Measurements from ENCODE around the gene METTL13. TPM values are rescaled to one million over a fixed set of nuclear protein-coding genes. Genes with fewer than 3 reads are reported as not detected.
A peak's percentile ranks its signal among the peaks of the same experiment; 100 is the strongest.

The METTL13 gene
- polyA plus RNA-seq, 2 of the 4 experiments (the other 2 are of a cell fraction): 53.7 to 54.0 TPM

DNA sequence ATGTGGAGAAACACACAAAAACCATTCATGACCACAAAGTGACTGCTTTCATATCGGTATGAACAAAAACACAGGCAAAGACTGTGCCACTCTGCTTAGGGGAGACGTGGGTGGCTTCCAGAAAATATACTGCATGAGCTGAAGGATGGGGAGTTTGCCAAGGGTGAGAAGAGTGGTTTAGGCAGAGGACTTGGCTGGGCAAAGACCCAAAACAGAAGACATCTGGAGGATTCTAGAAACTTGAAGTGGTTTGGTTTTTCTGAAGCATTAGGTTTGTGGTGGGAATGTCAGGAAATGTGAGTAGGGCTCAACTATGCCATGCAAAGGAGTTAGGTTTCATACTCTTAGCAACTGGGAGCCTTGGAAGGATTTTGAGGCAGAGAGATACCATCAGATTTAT lies 33.2 kb downstream of the METTL13 start (continued):
- TF ChIP-seq HOXA7 (CRISPR knock-in tag; IDR thresholded peaks at IDR 0.05): no peak
- TF ChIP-seq ZFP36 (IDR thresholded peaks at IDR 0.05; ENCODE audit: borderline replicate concordance, partially characterized antibody): no peak

DNA sequence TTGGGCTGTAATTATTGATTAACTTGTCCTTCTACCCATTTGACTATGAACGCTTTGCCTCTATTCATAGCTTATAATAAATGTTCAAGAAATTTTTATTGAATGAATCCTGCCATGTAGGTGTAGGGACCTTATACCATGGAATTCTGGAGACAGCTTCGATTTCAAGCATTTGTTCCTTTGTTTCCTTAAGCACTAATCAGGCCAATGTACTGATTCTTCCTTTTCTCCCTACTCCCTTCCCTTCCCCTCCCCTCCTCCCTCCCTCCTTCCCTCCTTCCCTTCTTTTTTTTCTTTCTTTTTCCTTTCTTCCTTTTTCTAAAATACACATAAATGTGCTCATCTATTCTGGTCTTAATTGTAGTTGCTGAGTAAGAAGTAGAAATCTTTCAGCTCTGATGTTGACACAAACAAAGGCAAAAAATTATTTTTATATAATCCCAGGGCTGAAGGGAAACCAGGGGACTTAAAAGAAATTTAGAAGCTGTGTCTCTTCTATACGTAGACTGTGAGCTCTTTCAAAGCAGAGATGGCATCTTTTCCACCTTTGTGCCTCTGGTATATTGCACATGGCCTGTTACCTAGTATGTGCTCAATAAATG lies 34.9 kb downstream of the METTL13 start:
- H3K4me3 ChIP-seq: no peak overlapping the region
- no peak overlapping the region for H3K4me2 ChIP-seq
- H3K9me3 ChIP-seq: no peaks in the 10 kb centered on the region
- TF ChIP-seq TP53 (CRISPR knock-in tag; IDR thresholded peaks at IDR 0.05) (no peak), EHMT2 (IDR thresholded peaks at IDR 0.05; ENCODE audit: low read depth) (no peak), EHF (CRISPR knock-in tag; IDR thresholded peaks at IDR 0.05) (no peak), CBX8 (IDR thresholded peaks at IDR 0.05) (no peak), FOXS1 (CRISPR knock-in tag; IDR thresholded peaks at IDR 0.05) (no peak), HOXB13 (CRISPR knock-in tag; IDR thresholded peaks at IDR 0.05; ENCODE audit: low read depth) (no peak), HOXA7 (CRISPR knock-in tag; IDR thresholded peaks at IDR 0.05) (no peak)
- TF ChIP-seq, protein P1, sequence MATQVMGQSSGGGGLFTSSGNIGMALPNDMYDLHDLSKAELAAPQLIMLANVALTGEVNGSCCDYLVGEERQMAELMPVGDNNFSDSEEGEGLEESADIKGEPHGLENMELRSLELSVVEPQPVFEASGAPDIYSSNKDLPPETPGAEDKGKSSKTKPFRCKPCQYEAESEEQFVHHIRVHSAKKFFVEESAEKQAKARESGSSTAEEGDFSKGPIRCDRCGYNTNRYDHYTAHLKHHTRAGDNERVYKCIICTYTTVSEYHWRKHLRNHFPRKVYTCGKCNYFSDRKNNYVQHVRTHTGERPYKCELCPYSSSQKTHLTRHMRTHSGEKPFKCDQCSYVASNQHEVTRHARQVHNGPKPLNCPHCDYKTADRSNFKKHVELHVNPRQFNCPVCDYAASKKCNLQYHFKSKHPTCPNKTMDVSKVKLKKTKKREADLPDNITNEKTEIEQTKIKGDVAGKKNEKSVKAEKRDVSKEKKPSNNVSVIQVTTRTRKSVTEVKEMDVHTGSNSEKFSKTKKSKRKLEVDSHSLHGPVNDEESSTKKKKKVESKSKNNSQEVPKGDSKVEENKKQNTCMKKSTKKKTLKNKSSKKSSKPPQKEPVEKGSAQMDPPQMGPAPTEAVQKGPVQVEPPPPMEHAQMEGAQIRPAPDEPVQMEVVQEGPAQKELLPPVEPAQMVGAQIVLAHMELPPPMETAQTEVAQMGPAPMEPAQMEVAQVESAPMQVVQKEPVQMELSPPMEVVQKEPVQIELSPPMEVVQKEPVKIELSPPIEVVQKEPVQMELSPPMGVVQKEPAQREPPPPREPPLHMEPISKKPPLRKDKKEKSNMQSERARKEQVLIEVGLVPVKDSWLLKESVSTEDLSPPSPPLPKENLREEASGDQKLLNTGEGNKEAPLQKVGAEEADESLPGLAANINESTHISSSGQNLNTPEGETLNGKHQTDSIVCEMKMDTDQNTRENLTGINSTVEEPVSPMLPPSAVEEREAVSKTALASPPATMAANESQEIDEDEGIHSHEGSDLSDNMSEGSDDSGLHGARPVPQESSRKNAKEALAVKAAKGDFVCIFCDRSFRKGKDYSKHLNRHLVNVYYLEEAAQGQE (IDR thresholded peaks at IDR 0.05): no peak
- ATAC-seq (no peak), FAIRE-seq (no peak), DNase-seq (ENCODE audit: low read depth in 1 of 2, low spot score in 1 of 2) (no peak)
- POLR2A ChIA-PET: no interaction called here
- H3K27ac ChIP-seq: peak overlapping the region; percentile 2 to 70; a peak in 2 of 6 replicates
- CTCF ChIA-PET: interaction anchor here (1.1 to 5.4 kb wide), 2 partner anchors 14 to 186 kb away, joined by 4 to 47 read pairs; no protein-coding TSS in a partner anchor
- peaks cover 21% of the 10 kb centered on the region for H3K4me1 ChIP-seq
- WGBS (ENCODE audit: missing lambda C conversion rate): 75% methylated on average over 3 of the region's 3 CpGs

DNA sequence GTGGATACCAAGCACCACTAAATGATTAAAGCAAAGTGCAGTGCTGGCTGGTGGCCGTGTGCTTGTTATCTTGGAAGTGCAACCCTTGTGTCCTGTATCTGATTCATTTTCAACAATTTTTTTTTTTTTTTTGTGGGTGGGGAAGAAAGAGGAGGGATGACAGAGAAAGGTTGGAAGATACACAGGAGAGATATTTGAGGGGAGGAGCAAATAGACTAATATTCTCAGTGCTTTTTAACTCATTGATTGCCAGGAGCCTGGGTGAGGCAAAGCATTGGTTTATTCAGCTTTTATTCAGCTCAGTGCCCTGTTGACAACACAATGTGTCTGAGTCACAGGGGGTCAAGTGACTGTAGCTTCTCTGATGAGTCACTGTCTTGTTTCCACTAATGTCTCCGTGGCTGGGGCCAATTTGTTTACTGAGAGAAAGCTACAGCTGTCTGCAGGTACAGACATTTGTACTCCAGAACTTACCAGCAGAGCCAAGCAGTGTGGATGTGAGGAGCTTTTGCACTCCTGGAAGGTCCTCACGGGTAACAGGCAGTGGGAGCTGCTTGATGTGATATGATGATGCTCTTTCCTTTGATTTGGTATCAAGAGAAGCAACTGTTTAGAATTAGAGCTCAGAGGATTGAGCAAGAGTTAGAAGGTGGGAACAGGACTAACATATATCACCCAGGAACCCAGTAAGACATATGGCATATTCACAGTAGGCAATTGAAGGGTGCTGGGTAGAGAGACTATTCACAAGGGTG lies 36.2 kb downstream of the METTL13 start:
- Histone ChIP-seq H3K4me3 (no peak overlapping the region), H3K9me3 (no peaks in the 10 kb centered on the region), H3K4me2 (peak overlapping the region; percentile 81), H3K4me1 (peaks cover 21% of the 10 kb centered on the region), H3K27ac (peak overlapping the region; percentile 70)
- 4% methylated on average over 3 of the region's 3 CpGs for WGBS (ENCODE audit: missing lambda C conversion rate)
- POLR2A ChIA-PET: interaction anchor here (0.7 to 1.4 kb wide), 3 partner anchors 19 to 36 kb away, joined by 4 read pairs; partner anchors contain the start of genes DNM3 and METTL13
- DNase-seq (ENCODE audit: low read depth in 1 of 2, low spot score in 1 of 2) (peak; percentile 82 to 85), ATAC-seq (peak; percentile 96 to 98), FAIRE-seq (peak; percentile 72)
- CTCF ChIA-PET: interaction anchor here (0.7 to 5.4 kb wide), 3 partner anchors 15 to 166 kb away, joined by 5 to 47 read pairs (median 6); no protein-coding TSS in a partner anchor
- TF ChIP-seq FOSL2 (IDR thresholded peaks at IDR 0.05) (peak; percentile 95), FOSL2 (CRISPR knock-in tag; IDR thresholded peaks at IDR 0.05) (peak; percentile 95), JUN (IDR thresholded peaks at IDR 0.05) (peak; percentile 38 to 57; a peak in 3 of 5 replicates), CEBPB (IDR thresholded peaks at IDR 0.05) (peak in 1 of 2 experiments; percentile 53; a peak in 1 of 4 replicates), RFX5 (IDR thresholded peaks at IDR 0.05) (no peak), JUNB (IDR thresholded peaks at IDR 0.05) (peak; percentile 87)
- TF ChIP-seq, protein P2, sequence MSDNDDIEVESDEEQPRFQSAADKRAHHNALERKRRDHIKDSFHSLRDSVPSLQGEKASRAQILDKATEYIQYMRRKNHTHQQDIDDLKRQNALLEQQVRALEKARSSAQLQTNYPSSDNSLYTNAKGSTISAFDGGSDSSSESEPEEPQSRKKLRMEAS (IDR thresholded peaks at IDR 0.05): 0 out of 2 replicates have a peak, but pooled peaks have one; percentile 34

DNA sequence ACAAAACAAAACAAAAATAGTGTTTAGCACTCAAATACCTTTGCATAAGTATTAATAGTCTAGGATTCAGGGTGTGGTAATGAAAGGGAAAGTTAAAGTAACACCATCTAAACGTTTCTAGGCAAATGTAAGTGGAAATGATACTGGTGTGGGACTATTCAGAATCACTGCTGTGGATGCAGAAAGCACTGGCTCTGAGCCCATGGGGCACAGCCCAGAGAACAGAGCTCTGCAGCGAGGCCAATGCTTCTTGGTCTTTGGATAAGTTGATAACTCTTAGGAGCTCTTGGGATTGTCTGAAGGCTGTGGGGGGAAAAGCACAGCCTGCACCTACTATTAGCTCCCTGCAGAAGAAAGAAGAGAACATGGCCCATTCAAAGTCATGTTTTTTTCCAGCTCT lies 38.5 kb downstream of the METTL13 start:
- DNase-seq (ENCODE audit: low read depth in 1 of 2, low spot score in 1 of 2) (no peak), ATAC-seq (no peak), FAIRE-seq (no peak)
- no peaks in the 10 kb centered on the region for H3K9me3 ChIP-seq
- no peak overlapping the region for H3K4me3 ChIP-seq
- H3K4me2 ChIP-seq: no peak overlapping the region
- H3K27ac ChIP-seq: no peak overlapping the region
- ChIA-PET POLR2A (no interaction called here), CTCF (interaction anchor here (0.6 to 2.0 kb wide), 4 partner anchors 11 to 175 kb away, joined by 4 to 6 read pairs (median 4); no protein-coding TSS in a partner anchor)
- WGBS (ENCODE audit: missing lambda C conversion rate): 38% methylated on average over 2 of the region's 2 CpGs
- TF ChIP-seq RARB (CRISPR knock-in tag; IDR thresholded peaks at IDR 0.05) (no peak), FOSL2 (IDR thresholded peaks at IDR 0.05) (no peak), FOSL2 (CRISPR knock-in tag; IDR thresholded peaks at IDR 0.05) (no peak), POLR2AphosphoS2 (conservative IDR thresholded peaks at IDR 0.05; ENCODE audit: low read length) (no peak), TP53 (CRISPR knock-in tag; IDR thresholded peaks at IDR 0.05) (no peak), CEBPB (IDR thresholded peaks at IDR 0.05) (no peak), POLR2A (IDR thresholded peaks at IDR 0.05; ENCODE audit: low read length) (no peak), ZNF302 (CRISPR knock-in tag; IDR thresholded peaks at IDR 0.05) (no peak)
- TF ChIP-seq, protein P3, sequence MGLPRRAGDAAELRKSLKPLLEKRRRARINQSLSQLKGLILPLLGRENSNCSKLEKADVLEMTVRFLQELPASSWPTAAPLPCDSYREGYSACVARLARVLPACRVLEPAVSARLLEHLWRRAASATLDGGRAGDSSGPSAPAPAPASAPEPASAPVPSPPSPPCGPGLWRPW (IDR thresholded peaks at IDR 0.05): no peak
- TF ChIP-seq, protein P4, sequence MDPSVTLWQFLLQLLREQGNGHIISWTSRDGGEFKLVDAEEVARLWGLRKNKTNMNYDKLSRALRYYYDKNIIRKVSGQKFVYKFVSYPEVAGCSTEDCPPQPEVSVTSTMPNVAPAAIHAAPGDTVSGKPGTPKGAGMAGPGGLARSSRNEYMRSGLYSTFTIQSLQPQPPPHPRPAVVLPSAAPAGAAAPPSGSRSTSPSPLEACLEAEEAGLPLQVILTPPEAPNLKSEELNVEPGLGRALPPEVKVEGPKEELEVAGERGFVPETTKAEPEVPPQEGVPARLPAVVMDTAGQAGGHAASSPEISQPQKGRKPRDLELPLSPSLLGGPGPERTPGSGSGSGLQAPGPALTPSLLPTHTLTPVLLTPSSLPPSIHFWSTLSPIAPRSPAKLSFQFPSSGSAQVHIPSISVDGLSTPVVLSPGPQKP (IDR thresholded peaks at IDR 0.05; ENCODE audit: low read depth, low read length): no peak
- H3K4me1 ChIP-seq: peaks cover 21% of the 10 kb centered on the region
